Stimulated activated CD8-positive, alpha-beta memory T cell treated with anti-CD3 and anti-CD28 coated beads, Interleukin-4, amount 100 ng/mL, for 24 hours (primary cell): ENCODE data around the gene CCL25.

Experiments
- DNase-seq: peaks from one replicate; pipeline ENCODE4 v3.0.0-alpha.2; 2020; ENCODE audit warnings: low read depth

The CCL25 gene

GRCh38 chr19:8109890-8110662, 57.5 kb downstream of the CCL25 start:
- no peak for DNase-seq

GRCh38 chr19:8110931-8111330, 58.4 kb downstream of the CCL25 start:
- no peak for DNase-seq

- DNase-seq = no peak
Observed at GRCh38 chr19:8111376-8111775, 58.8 kb downstream of the CCL25 start.
